GM12878 (cell line): ENCODE measurements around the gene GPRIN1. TPM values are rescaled to one million over a fixed set of nuclear protein-coding genes. Genes with fewer than 3 reads are reported as not detected.

Source experiments
- ATAC-seq: fragments of 200-7000 bp; cut with Tn5 transposase; 3 replicates; pipeline ENCODE4 v1.9.1; 2020; ENCODE audit warnings: mild to moderate bottlenecking, moderate library complexity
- BruUV-seq: library from RNA; stranded (reverse); fragments of 400-500 nt; replicated peaks from 2 replicates; lab custom pipeline; 2021; lab: Mats Ljungman, UMichigan
- CTCF ChIA-PET: fragments of 300-600 bp; sonication (Branson Sonifier 250); formaldehyde crosslinking; extraction: SDS; loops from one replicate; lab custom pipeline; 2021; ENCODE audit warnings: inconsistent platforms; lab: Yijun Ruan, JAX
- POLR2A ChIA-PET: fragments of 350-600 bp; formaldehyde crosslinking; extraction: SDS; loops from one replicate; lab custom pipeline; 2021; ENCODE audit warnings: inconsistent platforms; lab: Charles Lee
- RAD21 ChIA-PET: fragments of 300-600 bp; sonication (Branson Sonifier 250); formaldehyde crosslinking; loops from one replicate; lab custom pipeline; 2023; ENCODE audit warnings: antibody characterized with exemption; ENCODE audit not compliant: unreplicated experiment; lab: Charles Lee
- SMC1A ChIA-PET: fragments of 300-600 bp; sonication (Branson Sonifier 250); formaldehyde crosslinking; loops from one replicate; lab custom pipeline; 2023; ENCODE audit not compliant: unreplicated experiment, uncharacterized antibody; lab: Charles Lee
- DNase-seq: peaks from one replicate; pipeline ENCODE4 v3.0.0-alpha.2; 2011; ENCODE audit warnings: low read depth, low spot score
- FAIRE-seq: peaks from 3 replicates; lab custom pipeline; 2011; peaks lifted over from hg19 to GRCh38; lab: Jason Lieb, UNC
- H2AFZ ChIP-seq: 2 replicates; pipeline ENCODE4 v1.6.0; 2011; ENCODE audit warnings: low read depth, low read length, control low read depth; ENCODE audit not compliant: control insufficient read depth
- H3K27ac ChIP-seq: 2 replicates; pipeline ENCODE4 v1.5.1; 2011; ENCODE audit warnings: control low read depth; ENCODE audit not compliant: control insufficient read depth, insufficient read depth
- H3K27me3 ChIP-seq, 2 experiments: replicated peaks in 1 of 2; 2 replicates each; pipeline versions ENCODE4 v1.6.0 to v1.6.1; 2011; ENCODE audit warnings: low read length in 1 of 2; ENCODE audit not compliant: control insufficient read depth in 2 of 2, insufficient read depth in 2 of 2
- H3K36me3 ChIP-seq, 2 experiments: 2 replicates each; pipeline ENCODE4 v1.5.1; 2011; ENCODE audit warnings: low read length in 1 of 2; ENCODE audit not compliant: control insufficient read depth in 2 of 2, insufficient read depth in 2 of 2
- H3K4me1 ChIP-seq: 2 replicates; pipeline ENCODE4 v1.6.1; 2011; ENCODE audit warnings: mild to moderate bottlenecking, low read length, moderate library complexity, mixed read lengths; ENCODE audit not compliant: control insufficient read depth, insufficient read depth
- H3K4me2 ChIP-seq: 2 replicates; pipeline ENCODE4 v1.6.0; 2011; ENCODE audit warnings: control low read depth; ENCODE audit not compliant: control insufficient read depth, insufficient read depth
- H3K4me3 ChIP-seq: fragments of 200-600 bp; sonication (generic); 2 replicates; pipeline ENCODE4 v1.5.1; 2016
- H3K79me2 ChIP-seq: 2 replicates; pipeline ENCODE4 v1.6.0; 2011; ENCODE audit warnings: low read length; ENCODE audit not compliant: control insufficient read depth, insufficient read depth
- H3K9ac ChIP-seq: 2 replicates; pipeline ENCODE4 v1.8.0; 2011; ENCODE audit warnings: low read length, control low read depth, mixed read lengths; ENCODE audit not compliant: control insufficient read depth, insufficient read depth
- H3K9me3 ChIP-seq: replicated peaks from 3 replicates; pipeline ENCODE4 v1.5.1; 2011; ENCODE audit warnings: mild to moderate bottlenecking, low read length; ENCODE audit not compliant: control insufficient read depth, insufficient read depth
- H4K20me1 ChIP-seq: 2 replicates; pipeline ENCODE4 v1.6.0; 2011; ENCODE audit not compliant: control insufficient read depth, insufficient read depth
- GATAD2B ChIP-seq: fragments of 450-650 bp; conservative IDR thresholded peaks from 2 replicates; pipeline ENCODE4 v1.6.1; 2017; ENCODE audit warnings: low read depth, mild to moderate bottlenecking, moderate library complexity
- JUNB ChIP-seq: IDR thresholded peaks from 2 replicates; pipeline ENCODE4 v1.6.1; 2016; ENCODE audit warnings: antibody characterized with exemption, mild to moderate bottlenecking
- MTA3 ChIP-seq: IDR thresholded peaks from 2 replicates; pipeline ENCODE4 v1.6.1; 2012; ENCODE audit warnings: low read length, inconsistent platforms, borderline replicate concordance
- MXI1 ChIP-seq: fragments of 150-350 bp; IDR thresholded peaks from 2 replicates; pipeline ENCODE4 v1.6.1; 2011; ENCODE audit warnings: low read depth, mild to moderate bottlenecking, inconsistent platforms, low read length, improper control_type of control experiment
- NFYA ChIP-seq: IDR thresholded peaks from 2 replicates; pipeline ENCODE4 v1.6.1; 2011; ENCODE audit warnings: low read depth, mild to moderate bottlenecking, low read length, improper control_type of control experiment, borderline replicate concordance
- PBX3 ChIP-seq: IDR thresholded peaks from 2 replicates; pipeline ENCODE4 v1.6.1; 2011; ENCODE audit warnings: mild to moderate bottlenecking, low read depth, low read length, moderate library complexity; ENCODE audit not compliant: insufficient replicate concordance
- RELA ChIP-seq: fragments of 450-650 bp; IDR thresholded peaks from 2 replicates; pipeline ENCODE4 v1.8.0; 2014; ENCODE audit warnings: borderline replicate concordance; ENCODE audit not compliant: partially characterized antibody
- RFX5 ChIP-seq: IDR thresholded peaks from 2 replicates; pipeline ENCODE4 v1.6.1; 2011; ENCODE audit warnings: low read depth, low read length, improper control_type of control experiment
- SMAD1 ChIP-seq: fragments of 450-650 bp; IDR thresholded peaks from 2 replicates; pipeline ENCODE4 v1.6.1; 2018; ENCODE audit warnings: mild to moderate bottlenecking, low read depth; ENCODE audit not compliant: partially characterized antibody
- SMAD5 ChIP-seq: IDR thresholded peaks from 2 replicates; pipeline ENCODE4 v1.6.1; 2016; ENCODE audit warnings: antibody characterized with exemption, low read depth
- SPI1 ChIP-seq: IDR thresholded peaks from 2 replicates; pipeline ENCODE4 v1.6.1; 2011; ENCODE audit warnings: low read depth, mild to moderate bottlenecking, low read length, moderate library complexity, borderline replicate concordance; ENCODE audit not compliant: insufficient read depth
- STAT1 ChIP-seq: fragments of 450-650 bp; conservative IDR thresholded peaks from 2 replicates; pipeline ENCODE4 v1.6.1; 2014; ENCODE audit warnings: antibody characterized with exemption, mild to moderate bottlenecking
- TARDBP ChIP-seq: IDR thresholded peaks from 2 replicates; pipeline ENCODE4 v1.6.1; 2016; ENCODE audit warnings: borderline replicate concordance
- TBL1XR1 ChIP-seq: IDR thresholded peaks from 2 replicates; pipeline ENCODE4 v1.6.1; 2012; ENCODE audit warnings: low read depth, low read length, improper control_type of control experiment
- ZNF207 ChIP-seq: fragments of 450-650 bp; IDR thresholded peaks from 2 replicates; pipeline ENCODE4 v1.6.1; 2014; ENCODE audit warnings: antibody characterized with exemption, mild to moderate bottlenecking, borderline replicate concordance
- ZNF217 ChIP-seq: fragments of 450-650 bp; IDR thresholded peaks from 2 replicates; pipeline ENCODE4 v1.6.1; 2017; ENCODE audit warnings: antibody characterized with exemption, mild to moderate bottlenecking
- ZNF622 ChIP-seq: fragments of 450-650 bp; IDR thresholded peaks from 2 replicates; pipeline ENCODE4 v1.6.1; 2017; ENCODE audit warnings: mild to moderate bottlenecking, inconsistent platforms
- ZSCAN29 ChIP-seq: fragments of 450-650 bp; IDR thresholded peaks from 2 replicates; pipeline ENCODE4 v1.6.1; 2017; ENCODE audit warnings: mild to moderate bottlenecking, moderate library complexity
- WGBS: methylation state at CpG from one replicate; pipeline ENCODE4 v1.1.6; 2016; ENCODE audit warnings: low lambda C conversion rate; ENCODE audit not compliant: insufficient replicate concordance, insufficient coverage; ENCODE audit errors: missing lambda C conversion rate; 5-methylcytosine and 5-hydroxymethylcytosine counted together
- in situ Hi-C: fragments of 300-500 bp; cut with MboI; formaldehyde crosslinking; loops from 9 replicates; pipeline ENCODE4 v1.14.3; 2018; ENCODE audit warnings: mixed read lengths
- intact Hi-C: fragments of 100-400 bp; cut with micrococcal nuclease; formaldehyde crosslinking; loops from one replicate; pipeline ENCODE4 v1.14.2; 2022; ENCODE audit not compliant: unreplicated experiment
- polyA plus RNA-seq, 11 experiments: library from polyadenylated mRNA; depleted of rRNA in 4 of 11; unstranded in 6 of 11; stranded (reverse) in 5 of 11; fragments of >200 nt; fragmentation: Nextera tagmentation in 4 of 11; fragmentation: Illumina TruSeq in 1 of 11; extraction: Ambion mirVana in 4 of 11; extraction: Trizol in 1 of 11; gene quantifications; 1 replicate in 1 of 11; 2 replicates in 10 of 11; pipeline versions ENCODE4 v1.2.1 to v1.2.3, GENCODE V29; 2011 to 2016; ENCODE audit warnings: inconsistent platforms in 2 of 11, missing spikeins in 2 of 11, low read depth in 1 of 11
- total RNA-seq, 4 experiments: library from RNA; depleted of rRNA in 3 of 4; stranded (reverse); fragments of >200 nt in 3 of 4; fragmentation: Illumina TruSeq in 1 of 4; extraction: Trizol in 1 of 4; gene quantifications; 2 replicates each; pipeline versions ENCODE4 v1.2.1 to v1.2.3, GENCODE V29; 2013 to 2021

Gene GPRIN1
- total and polyA plus RNA-seq, 10 of the 15 experiments (the other 5 are each of a cell fraction or from before 2014, with no cell fraction given), result 0.52 to 16.3 (median 4.5) TPM

- Histone ChIP-seq H3K9me3 (no peaks in the 10 kb centered on the region), H3K4me3 (no peak overlapping the region), H4K20me1 (no peaks in the 10 kb centered on the region), H3K27ac (no peak overlapping the region), H3K4me1 (peaks cover 5% of the 10 kb centered on the region), H3K27me3 (no peaks in the 10 kb centered on the region), H3K9ac (no peak overlapping the region), H3K4me2 (no peak overlapping the region), H3K79me2 (no peaks in the 10 kb centered on the region), H2AFZ (no peak overlapping the region), H3K36me3 (no peaks in the 10 kb centered on the region)
- WGBS, result 31% methylated on average over 11 of the region's 15 CpGs
- ChIA-PET POLR2A (no interaction called here), RAD21 (no interaction called here), CTCF (no interaction called here), SMC1A (interaction anchor here (1.0 kb wide), 1 partner anchor 18 kb away, joined by 3 read pairs; no protein-coding TSS in a partner anchor)
- intact Hi-C loops, result loop anchor here (10.0 kb wide), 1 partner anchor 228 kb away; the partner anchor contains the start of gene CLTB
- ATAC-seq (no peak), DNase-seq (no peak), FAIRE-seq (no peak)
- no TSS peak for BruUV-seq
- TF ChIP-seq PBX3 (no peak), MXI1 (no peak), ZNF622 (no peak), TARDBP (no peak), TBL1XR1 (no peak), GATAD2B (no peak), ZNF217 (no peak), ZNF207 (no peak), NFYA (no peak), MTA3 (no peak), ZSCAN29 (no peak), SMAD1 (no peak), STAT1 (no peak), RELA (no peak), SMAD5 (no peak), JUNB (no peak), SPI1 (no peak), RFX5 (no peak)
- in situ Hi-C loops, result no loop called here
Measured at GRCh38 chr5:176642675-176643490, 32.9 kb upstream of the GPRIN1 start.
